Choroid plexus epithelial cell (primary cell): ENCODE data around the gene ATP13A2.
A peak's percentile ranks its signal among the peaks of the same experiment; 100 is the strongest.
"Not testable (repeated sequence)": the region's sequence is repeated elsewhere in the genome, so short reads cannot be mapped to it uniquely, and the experiment has no call there.

Experiments
- DNase-seq: peaks from one replicate; pipeline ENCODE4 v3.0.0-alpha.2; 2010; ENCODE audit warnings: low read depth
- H3K4me3 ChIP-seq: 2 replicates; pipeline ENCODE4 v1.5.1; 2011; ENCODE audit warnings: low read depth, mild to moderate bottlenecking, control low read depth, low read length, moderate library complexity
- CTCF ChIP-seq: conservative IDR thresholded peaks from 2 replicates; pipeline ENCODE4 v1.5.1; 2011; ENCODE audit warnings: low read depth, mild to moderate bottlenecking, control low read depth, inconsistent platforms, low read length, moderate library complexity

ATP13A2 gene

DNA sequence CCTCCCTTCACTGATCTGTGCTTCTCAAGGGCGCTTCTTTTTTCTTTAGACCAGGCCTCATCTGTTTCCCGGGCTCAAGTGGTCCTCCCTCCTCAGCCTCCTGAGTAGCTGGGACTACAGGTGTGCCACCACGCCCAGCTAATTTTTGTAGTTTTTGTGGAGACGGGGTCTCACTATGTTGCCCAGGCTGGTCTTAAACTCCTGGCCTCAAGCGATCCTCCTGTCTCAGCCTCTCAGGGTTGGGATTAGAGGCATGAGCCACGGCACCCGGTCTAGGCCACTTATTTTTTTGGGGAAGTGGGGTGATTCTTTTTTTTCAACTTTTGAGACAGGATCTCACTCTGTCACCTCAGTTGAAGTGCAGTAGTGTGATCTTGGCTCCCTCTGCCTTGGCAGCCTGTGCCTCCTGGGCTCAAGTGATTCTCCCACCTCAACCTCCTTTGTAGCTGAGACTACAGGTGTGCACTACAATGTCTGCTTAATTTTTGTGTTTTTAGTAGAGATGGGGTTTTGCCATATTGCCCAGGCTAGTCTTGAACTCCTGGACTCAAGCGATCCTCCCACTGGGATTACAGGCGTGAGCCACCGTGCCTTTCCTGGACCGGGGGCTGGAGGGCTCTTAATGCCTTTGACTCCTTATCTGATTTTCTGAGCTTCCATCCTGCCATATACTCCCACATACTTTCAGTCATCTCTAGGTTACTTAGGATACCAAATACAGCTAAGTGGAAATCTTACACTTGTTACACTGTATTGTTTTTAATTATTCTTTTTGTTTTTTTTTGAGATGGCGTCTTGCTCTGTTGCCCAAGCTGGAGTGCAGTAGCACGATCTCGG is 50.2 kb downstream of the ATP13A2 start:
- DNase-seq: no peak
- TF ChIP-seq CTCF: no peak
- peak overlapping the region; percentile 49 for H3K4me3 ChIP-seq

DNA sequence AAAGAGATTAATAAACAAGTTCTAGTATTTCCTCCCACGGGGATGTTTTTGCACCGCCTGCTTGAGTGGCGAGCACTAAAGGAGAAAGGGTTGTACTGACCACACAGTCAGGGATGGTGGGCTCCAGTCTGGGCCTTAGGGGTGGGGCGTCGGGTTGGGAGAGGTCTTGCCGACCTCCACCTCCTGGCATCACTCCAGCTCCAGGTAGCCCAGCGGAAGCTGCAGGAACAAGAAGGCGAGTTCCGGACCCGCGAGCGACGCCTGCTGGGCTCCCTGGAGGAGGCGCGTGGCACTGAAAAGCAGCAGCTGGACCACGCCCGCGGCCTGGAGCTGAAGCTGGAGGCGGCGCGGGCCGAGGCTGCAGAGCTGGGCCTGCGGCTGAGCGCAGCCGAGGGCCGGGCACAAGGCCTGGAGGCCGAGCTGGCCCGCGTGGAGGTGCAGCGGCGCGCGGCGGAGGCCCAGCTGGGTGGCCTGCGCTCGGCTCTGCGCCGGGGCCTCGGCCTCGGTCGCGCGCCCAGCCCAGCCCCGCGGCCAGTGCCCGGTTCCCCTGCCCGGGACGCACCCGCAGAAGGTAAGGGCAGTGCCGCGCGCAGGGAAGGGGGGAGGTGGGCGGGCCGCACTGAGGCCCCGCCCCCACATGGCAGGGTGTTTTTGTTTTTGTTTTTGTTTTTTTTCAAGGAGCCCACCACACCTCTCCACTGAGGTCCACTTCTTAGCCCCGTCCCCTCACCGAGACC is 51.0 kb downstream of the ATP13A2 start:
- TF ChIP-seq CTCF: peak; percentile 70
- peak; percentile 82 for DNase-seq

DNA sequence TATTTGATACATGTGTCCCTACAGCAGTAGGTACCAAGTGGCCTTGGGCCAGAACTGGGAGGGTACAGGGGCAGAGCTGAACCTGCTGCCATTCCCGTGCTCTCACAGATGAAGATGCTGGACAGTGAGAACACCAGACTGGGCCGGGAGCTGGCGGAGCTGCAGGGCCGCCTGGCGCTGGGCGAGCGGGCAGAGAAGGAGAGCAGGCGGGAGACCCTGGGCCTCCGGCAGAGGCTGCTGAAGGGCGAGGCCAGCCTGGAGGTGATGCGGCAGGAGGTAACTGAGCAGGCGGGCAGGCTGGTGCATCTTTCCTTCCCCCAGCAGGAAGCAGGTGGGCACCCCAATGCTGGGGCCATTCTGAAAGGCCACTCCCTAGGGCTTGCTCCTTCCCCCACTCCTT is 53.3 kb downstream of the ATP13A2 start:
- H3K4me3 ChIP-seq: no peak overlapping the region

More for the DNA sequence above, 51.0 kb downstream of the ATP13A2 start:
- H3K4me3 ChIP-seq: peak overlapping the region; percentile 49

GRCh38 chr1:16957731-16958130 is 54.0 kb downstream of the ATP13A2 start:
- H3K4me3 ChIP-seq: no peak overlapping the region
- no peak for TF ChIP-seq CTCF

More for the DNA sequence above, 53.3 kb downstream of the ATP13A2 start:
- DNase-seq: no peak
- TF ChIP-seq CTCF: no peak

GRCh38 chr1:16956775-16957174 is 55.0 kb downstream of the ATP13A2 start:
- no peak for DNase-seq
- TF ChIP-seq CTCF: no peak

More at GRCh38 chr1:16957731-16958130, 54.0 kb downstream of the ATP13A2 start:
- no peak for DNase-seq

GRCh38 chr1:16955186-16955585 is 56.5 kb downstream of the ATP13A2 start:
- no peak overlapping the region for H3K4me3 ChIP-seq
- TF ChIP-seq CTCF: no peak
- no peak for DNase-seq

More at GRCh38 chr1:16956775-16957174, 55.0 kb downstream of the ATP13A2 start:
- H3K4me3 ChIP-seq: no peak overlapping the region

- TF ChIP-seq CTCF: no peak
- H3K4me3 ChIP-seq: no peak overlapping the region
- DNase-seq: no peak
Observed at GRCh38 chr1:16954579-16954978, 57.1 kb downstream of the ATP13A2 start.

DNA sequence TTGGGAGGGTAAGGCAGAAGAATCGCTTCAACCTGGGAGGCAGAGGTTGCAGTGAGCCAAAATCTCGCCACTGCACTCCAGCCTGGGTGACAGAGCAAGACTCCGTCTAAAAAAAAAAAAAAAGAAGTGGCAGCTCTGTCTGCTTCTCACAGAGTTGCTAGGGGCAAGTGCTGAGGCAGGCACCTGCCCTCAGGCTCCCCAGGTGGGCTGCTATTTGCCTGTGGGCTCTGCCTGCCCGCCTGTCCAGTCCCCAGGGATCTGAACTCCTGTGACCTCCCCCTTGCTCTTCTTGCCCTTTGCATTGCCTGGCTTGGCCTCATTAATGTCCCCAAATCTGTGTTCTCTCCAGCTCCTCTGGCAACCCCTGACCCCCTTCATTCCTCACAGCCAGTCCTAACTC is 59.4 kb downstream of the ATP13A2 start:
- not testable (repeated sequence) for DNase-seq, H3K4me3 ChIP-seq

GRCh38 chr1:16949026-16949425 is 62.7 kb downstream of the ATP13A2 start:
- H3K4me3 ChIP-seq, DNase-seq: not testable (repeated sequence)

DNA sequence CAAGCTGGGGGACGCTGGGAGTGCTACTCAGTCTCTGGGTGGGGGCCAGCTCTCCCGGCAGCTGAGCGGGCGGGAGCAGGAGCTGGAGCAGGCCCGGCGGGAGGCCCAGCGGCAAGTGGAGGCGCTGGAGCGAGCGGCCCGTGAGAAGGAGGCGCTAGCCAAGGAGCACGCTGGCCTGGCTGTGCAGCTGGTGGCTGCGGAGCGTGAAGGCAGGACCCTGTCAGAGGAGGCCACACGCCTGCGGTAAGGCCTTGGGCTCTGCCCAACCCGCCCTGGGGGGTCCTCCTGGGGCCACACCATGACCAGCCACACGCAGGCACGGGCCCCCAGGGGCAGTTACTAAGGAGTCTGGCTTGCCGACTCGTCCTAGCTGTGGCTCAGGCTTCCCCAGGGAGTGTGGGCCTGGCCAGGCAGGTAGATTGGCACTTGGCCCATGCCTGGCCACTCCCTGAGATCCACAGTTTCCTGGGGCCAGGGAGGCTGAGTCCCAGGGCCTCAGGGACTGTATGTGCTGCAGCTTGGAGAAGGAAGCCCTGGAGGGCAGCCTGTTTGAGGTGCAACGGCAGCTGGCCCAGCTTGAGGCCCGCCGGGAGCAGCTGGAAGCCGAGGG is 63.3 kb downstream of the ATP13A2 start:
- not testable (repeated sequence) for DNase-seq

More for the DNA sequence above, 63.3 kb downstream of the ATP13A2 start:
- H3K4me3 ChIP-seq: not testable (repeated sequence)
